NCI-H2107 treated with DMSO at 0.1 percent for 48 hours (cell line): Measurements from ENCODE around the gene HFM1.
"Not testable (repeated sequence)": the region's sequence is repeated elsewhere in the genome, so short reads cannot be mapped to it uniquely, and the experiment has no call there.

Experiments
- DNase-seq: peaks from one replicate; lab custom pipeline; 2025; ENCODE audit not compliant: unreplicated experiment; lab: John Stamatoyannopoulos, UW

The HFM1 gene

GRCh38 chr1:91381844-91382243 is 22.8 kb downstream of the HFM1 start:
- no peak for DNase-seq

GRCh38 chr1:91374086-91374485 is 30.6 kb downstream of the HFM1 start:
- DNase-seq, result no peak

- DNase-seq, result not testable (repeated sequence)
Observed at GRCh38 chr1:91372230-91372629, 32.4 kb downstream of the HFM1 start.

- DNase-seq, result no peak
Observed at GRCh38 chr1:91349524-91349923, 55.1 kb downstream of the HFM1 start.

GRCh38 chr1:91346824-91347223 is 57.8 kb downstream of the HFM1 start:
- DNase-seq, result no peak

GRCh38 chr1:91345395-91346005 is 59.1 kb downstream of the HFM1 start:
- no peak for DNase-seq

- no peak for DNase-seq
Observed at GRCh38 chr1:91338501-91338900, 66.1 kb downstream of the HFM1 start.

GRCh38 chr1:91335603-91336002 is 69.0 kb downstream of the HFM1 start:
- no peak for DNase-seq

GRCh38 chr1:91334856-91335255 is 69.8 kb downstream of the HFM1 start:
- DNase-seq, result no peak

GRCh38 chr1:91325456-91325855 is 79.2 kb downstream of the HFM1 start:
- no peak for DNase-seq

- no peak for DNase-seq
Observed at GRCh38 chr1:91314643-91315042, 90.0 kb downstream of the HFM1 start.

- DNase-seq, result no peak
Observed at GRCh38 chr1:91311672-91312071, 93.0 kb downstream of the HFM1 start.

GRCh38 chr1:91308544-91308943 is 96.1 kb downstream of the HFM1 start:
- no peak for DNase-seq

GRCh38 chr1:91307784-91308409 is 96.7 kb downstream of the HFM1 start:
- no peak for DNase-seq

- DNase-seq, result no peak
Observed at GRCh38 chr1:91303165-91303564, 101.5 kb downstream of the HFM1 start.

- DNase-seq, result not testable (repeated sequence)
Observed at GRCh38 chr1:91288843-91289553, 115.6 kb downstream of the HFM1 start.

GRCh38 chr1:91286962-91287317 is 117.7 kb downstream of the HFM1 start:
- not testable (repeated sequence) for DNase-seq

GRCh38 chr1:91286259-91286961 is 118.2 kb downstream of the HFM1 start:
- DNase-seq, result not testable (repeated sequence)

- DNase-seq, result no peak
Observed at GRCh38 chr1:91283421-91283726, 121.3 kb downstream of the HFM1 start.

GRCh38 chr1:91282695-91283420 is 121.8 kb downstream of the HFM1 start:
- peak; percentile 72 for DNase-seq

GRCh38 chr1:91281782-91282181 is 122.9 kb downstream of the HFM1 start:
- DNase-seq, result no peak
